HUDEP-2 (cell line): Measurements from ENCODE around the gene PAM.
"Not testable (repeated sequence)": the region's sequence is repeated elsewhere in the genome, so short reads cannot be mapped to it uniquely, and the experiment has no call there.

ENCODE experiments used
- DNase-seq, 76 experiments: peaks; one replicate each; lab custom pipeline; 2025; ENCODE audit not compliant: unreplicated experiment in 76 of 76; lab: John Stamatoyannopoulos, UW

PAM gene

GRCh38 chr5:102750151-102750834, 4.8 kb upstream of the PAM start:
- no peak for DNase-seq

DNA sequence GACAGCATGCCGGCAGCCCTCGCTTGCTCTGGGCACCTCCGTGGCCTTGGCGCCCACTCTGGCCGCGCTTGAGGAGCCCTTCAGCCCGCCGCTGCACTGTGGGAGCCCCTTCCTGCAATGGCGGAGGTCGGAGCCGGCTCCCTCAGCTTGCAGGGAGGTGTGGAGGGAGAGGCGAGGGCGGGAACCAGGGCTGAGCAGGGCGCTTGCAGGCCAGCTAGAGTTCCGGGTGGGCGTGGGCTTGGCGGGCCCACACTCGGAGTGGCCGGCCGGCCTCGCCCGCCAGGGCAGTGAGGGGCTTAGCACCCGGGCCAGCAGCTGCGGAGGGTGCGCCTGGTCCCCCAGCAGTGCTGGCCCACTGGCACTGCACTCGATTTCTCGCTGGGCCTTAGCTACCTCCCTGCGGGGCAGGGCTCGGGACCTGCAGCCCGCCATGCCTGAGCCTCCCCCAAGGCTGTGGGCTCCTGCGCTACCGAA, 3.2 kb upstream of the PAM start:
- not testable (repeated sequence) for DNase-seq

DNA sequence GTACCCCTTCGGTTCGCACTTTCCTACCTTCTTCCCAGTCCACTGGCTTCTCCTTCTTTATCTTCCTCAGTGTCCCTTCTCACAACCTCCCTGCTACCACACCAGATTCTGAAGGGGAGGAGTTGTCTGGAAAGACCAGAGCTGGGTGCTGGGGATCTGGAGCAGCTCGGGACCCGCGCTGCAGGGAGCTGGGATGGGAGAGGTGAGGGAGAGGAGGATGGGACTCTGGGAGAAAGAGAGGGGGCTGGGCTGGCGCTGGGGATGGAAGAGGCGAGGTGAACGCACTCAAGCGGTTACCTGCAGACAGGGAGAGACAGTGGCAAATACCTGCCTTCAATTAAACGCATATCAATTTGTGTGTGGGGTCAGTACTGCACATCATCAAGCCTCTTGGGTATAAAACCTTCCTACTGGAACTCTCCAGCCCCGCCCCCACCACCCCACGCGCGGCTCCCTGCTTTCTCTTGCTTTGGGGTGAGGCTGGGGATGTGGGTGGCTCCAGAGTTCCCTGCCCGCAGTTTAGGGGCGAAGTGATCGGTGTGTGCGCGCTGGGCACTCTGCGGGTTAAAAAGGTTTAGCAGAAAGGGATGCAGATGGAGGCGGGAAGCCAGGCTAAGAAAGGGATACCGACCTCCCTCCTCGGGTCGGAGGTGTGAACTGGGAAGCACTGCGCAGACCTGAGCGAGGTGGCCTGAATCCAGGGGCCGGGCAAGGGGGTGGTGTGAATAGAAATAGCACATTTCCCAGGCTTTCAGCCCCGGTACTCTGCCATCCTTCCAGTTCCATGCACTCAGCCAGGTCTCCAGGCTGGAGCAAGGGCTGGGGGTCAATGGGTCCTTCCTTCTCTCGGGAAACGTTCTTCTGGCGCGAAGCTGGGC, 977 bp upstream of the PAM start:
- peak in 5 of 76 experiments; percentile 15 to 40 (median 32) for DNase-seq

DNA sequence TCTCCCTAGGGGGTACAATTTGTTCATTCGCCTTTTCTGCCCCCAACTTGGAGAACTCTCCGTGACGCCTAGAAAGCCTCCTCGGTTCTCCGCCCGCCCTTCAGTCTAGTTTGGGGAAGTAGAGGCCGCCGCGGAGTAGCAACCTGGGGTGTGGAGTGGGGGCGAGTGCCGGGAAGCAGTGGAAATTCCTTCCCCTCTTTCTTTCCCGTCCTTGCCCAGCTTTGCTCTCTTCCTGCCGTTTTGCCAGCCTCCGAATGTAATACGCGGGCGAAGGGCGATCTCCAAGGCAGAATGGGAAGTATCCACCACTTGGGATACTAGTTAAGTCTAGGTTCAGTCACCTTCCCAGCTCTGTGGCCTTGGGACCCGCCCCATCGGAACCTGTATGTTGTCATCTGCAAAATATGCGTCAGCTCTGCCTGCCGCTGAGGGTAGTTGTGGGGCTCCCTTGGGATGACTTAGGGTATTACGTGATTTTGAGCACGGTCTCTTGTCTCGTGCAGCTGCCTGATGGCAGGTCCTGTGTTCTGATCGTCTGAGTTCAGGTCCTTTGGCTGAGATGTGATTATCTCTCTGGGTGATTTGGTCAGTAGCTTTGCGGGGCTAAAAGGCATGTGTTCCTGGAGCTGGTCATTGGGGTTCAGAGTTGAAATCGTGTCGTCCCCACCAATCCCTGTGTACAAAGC, 724 bp downstream of the PAM start:
- peak in 48 of 76 experiments; percentile 3 to 52 (median 22) for DNase-seq

DNA sequence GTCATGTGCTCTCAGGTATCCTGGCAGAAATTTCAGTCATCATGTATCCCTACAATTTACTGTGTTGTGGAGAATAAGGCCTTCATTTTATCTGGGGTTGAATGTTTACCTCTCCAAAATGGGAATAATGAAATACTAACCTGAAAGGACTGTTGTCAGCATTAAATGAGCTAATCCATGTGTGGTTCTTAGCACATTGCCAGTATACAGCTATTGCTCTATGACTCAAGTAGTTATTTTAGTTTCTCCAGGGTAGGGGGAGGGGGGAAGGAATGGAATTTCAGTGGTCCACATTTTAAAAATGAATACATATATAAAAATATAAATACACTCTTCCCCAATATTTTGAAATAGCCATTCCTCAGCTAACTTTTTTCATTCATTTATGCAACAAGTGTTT, 3.5 kb downstream of the PAM start:
- no peak for DNase-seq

DNA sequence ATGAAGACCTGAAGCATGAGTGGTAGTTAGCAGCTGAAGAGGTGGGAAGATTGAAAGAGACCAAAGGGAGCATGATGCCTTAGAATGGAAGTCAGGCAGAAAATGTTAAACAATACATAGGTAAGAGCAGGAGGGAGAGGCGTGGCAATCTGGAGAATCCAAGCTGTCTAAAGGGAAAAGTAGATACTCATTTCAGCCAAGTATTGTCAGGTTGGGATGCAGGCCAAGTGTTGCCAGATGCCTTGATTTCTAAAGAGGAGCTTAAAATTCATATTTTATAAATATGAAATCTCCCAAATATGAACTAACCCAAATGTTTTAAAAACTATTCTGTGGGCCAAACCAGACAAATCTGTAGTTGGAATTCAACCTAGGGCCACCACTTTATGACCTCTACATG, 4.2 kb downstream of the PAM start:
- DNase-seq: no peak

DNA sequence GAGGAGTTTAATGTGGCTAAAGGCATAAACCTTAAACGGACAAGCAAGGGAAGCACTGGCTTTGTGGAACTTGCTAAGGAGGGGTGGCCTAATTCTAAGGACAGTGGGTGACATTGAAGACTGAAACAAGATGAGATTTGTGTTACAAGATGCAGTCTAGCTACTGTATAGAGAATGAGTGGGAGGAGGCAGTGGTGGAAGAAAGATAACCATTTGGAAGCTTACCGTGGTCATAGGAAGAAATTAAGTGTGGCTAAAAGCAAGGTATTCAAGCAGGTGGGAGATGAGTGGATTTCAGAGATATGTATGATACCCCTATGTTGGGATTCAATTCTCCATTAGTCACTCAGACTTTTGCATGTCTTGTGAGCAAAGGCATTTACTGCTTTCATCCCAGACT, 4.6 kb downstream of the PAM start:
- DNase-seq: peak in 2 of 76 experiments; percentile 3 to 12

- no peak for DNase-seq
Measured at GRCh38 chr5:102760815-102761214, 5.7 kb downstream of the PAM start.

DNA sequence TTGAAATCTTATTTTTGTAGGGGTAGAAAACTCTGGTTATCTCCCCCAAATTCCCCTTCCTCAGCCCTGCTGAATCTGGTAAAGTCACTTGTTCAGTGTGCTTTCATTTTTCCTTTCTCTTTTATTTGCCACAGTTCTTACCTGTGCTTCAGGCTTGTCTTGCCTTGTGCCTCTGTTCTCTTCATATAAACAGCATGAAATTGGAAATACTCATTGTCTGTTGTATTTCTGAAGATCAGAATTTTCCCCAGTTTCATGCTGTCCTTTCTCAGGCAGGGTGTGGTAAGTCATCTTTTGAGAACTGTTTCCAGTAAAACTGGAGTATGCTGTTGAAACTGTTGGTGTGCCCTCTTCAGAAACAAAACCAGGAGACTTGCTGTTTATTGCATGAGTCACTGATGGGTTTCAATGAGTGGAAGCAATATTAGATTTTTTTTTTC, 7.0 kb downstream of the PAM start:
- no peak for DNase-seq

- DNase-seq: no peak
Measured at GRCh38 chr5:102762562-102763227, 7.6 kb downstream of the PAM start.

DNA sequence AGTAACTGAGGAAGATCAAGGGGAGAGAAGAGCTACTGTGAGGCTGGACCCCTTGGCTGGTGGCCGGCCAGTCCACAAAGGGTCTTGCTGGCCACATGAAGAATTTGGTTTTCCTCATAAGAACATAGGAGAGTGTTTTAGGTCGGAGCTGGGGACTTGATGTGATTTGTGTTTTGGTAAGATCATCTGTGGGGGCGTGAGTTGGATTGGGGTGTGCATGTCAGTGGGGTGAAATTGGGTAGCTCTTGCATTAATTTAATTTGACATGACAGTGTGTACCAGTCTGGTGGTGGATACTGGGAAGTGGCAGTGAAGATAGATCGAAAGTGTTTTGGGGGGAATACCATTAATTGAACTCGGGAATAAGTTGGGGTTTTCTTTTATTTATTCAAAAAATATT, 8.6 kb downstream of the PAM start:
- DNase-seq: no peak

- no peak for DNase-seq
Measured at GRCh38 chr5:102764381-102765004, 9.4 kb downstream of the PAM start.

GRCh38 chr5:102765350-102765749, 10.2 kb downstream of the PAM start:
- DNase-seq: no peak

DNA sequence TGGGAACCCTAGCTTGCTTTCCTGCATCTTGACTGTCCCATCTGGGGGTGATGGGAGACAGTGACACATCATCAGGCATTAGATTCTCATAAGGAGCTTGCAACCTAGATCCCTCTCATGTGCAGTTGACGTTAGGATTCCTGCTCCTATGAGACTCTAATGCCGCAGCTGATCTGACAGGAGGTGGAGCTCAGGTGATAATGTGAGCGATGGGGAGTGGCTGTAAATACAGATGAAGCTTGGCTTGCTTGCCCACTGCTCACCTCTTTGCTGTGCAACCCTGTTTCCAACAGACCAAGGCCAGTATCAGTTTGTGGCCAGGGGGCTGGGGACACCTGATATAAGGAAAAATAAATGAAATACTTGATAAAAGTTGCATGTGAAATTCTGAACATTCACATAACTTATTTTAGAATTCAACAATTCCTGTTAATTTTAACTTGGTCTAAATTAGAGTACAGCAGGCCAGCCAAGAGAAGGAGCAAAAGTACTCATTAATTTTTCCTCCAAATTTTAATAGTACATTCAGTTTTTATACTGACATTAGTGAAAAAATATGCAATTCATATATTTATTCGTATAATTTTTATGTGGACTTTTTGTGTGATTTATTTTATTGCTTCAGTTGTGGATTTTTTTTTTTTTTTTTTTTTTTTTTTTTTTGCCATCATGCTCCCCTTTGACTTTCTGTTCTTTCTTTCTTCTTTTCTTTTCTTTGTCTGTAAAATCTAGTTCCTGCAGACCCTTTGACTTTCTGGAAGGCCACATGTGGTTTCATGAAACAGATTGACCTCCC, 11.4 kb downstream of the PAM start:
- no peak for DNase-seq

DNA sequence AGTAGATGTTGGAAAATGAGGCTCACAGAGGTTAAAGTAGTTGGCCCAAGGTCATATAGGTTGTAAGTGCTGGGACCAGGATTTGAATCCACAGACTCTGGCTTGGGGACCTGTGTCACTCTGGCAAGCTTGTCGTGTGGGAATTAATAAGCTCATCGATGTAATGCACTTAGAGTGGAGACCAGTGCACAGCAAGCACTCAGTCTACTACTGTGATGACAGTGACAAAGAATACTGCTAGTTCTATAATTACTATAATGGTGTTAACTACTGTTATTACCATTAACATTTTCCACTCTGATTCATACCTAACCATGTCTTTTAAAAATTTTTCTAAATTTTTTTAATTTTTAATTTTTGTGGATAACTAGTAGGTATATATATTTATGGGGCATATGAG, 12.8 kb downstream of the PAM start:
- no peak for DNase-seq

GRCh38 chr5:102770803-102771202, 15.7 kb downstream of the PAM start:
- DNase-seq: no peak

DNA sequence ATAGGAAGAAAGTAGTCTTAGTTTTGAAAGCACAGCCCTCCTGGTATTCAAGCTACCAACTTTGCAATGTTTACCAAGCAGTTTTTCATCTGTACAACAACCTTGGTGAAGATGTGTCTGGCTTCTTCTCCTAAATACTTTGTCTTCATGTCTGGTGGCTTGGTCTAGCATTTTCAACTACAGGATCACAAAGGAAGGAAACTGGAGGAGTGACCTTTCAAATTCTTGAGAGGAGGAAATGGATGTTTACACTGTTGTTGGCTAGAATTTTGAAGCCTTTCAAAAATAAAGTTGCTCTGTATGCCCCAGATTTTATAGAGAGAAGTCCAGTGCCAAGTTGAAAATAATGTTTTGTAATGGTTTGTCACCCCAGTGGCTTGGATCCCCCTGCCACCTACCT, 16.3 kb downstream of the PAM start:
- no peak for DNase-seq

GRCh38 chr5:102772273-102772672, 17.2 kb downstream of the PAM start:
- no peak for DNase-seq

DNA sequence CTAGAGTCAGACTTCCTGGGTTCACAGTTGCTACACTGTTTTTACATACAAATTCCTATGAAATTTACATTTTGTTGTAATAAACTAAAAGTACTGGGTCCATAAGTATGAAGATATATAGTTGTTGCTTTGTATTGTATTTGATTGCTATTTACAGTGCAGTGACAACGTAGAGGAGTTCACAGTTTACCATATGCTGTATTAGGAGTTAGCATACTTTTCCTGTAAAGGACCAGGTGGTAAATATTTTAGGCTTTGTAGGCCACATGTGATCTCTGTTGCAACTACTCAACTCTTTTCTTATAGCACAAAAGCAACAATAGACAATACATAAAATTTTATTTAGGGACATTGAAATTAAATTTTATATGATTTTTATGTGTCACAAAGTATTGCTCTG, 18.0 kb downstream of the PAM start:
- no peak for DNase-seq

DNA sequence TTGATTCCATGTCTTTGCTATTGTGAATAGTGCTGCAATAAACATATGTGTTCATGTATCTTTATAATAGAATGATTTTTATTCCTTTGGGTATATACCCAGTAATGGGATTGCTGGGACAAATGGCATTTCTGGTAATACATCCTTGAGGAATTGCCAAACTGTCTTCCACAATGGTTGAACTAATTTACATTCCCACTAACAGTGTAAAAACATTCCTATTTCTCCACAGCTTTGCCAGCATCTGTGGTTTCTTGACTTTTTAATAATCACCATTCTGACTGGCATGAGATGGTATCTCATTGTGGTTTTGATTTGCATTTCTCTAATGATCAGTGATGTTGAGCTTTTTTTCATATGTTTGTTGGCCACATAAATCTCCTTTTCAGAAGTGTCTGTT, 20.7 kb downstream of the PAM start:
- not testable (repeated sequence) for DNase-seq
